HPDE6-E6E7 (cell line): Measurements from ENCODE around the gene RAB11B.
"Not testable (repeated sequence)": the region's sequence is repeated elsewhere in the genome, so short reads cannot be mapped to it uniquely, and the experiment has no call there.

Source experiments
- DNase-seq: peaks from one replicate; pipeline ENCODE4 v3.0.0; 2011; ENCODE audit warnings: missing footprints; ENCODE audit errors: extremely low spot score

RAB11B gene

DNA sequence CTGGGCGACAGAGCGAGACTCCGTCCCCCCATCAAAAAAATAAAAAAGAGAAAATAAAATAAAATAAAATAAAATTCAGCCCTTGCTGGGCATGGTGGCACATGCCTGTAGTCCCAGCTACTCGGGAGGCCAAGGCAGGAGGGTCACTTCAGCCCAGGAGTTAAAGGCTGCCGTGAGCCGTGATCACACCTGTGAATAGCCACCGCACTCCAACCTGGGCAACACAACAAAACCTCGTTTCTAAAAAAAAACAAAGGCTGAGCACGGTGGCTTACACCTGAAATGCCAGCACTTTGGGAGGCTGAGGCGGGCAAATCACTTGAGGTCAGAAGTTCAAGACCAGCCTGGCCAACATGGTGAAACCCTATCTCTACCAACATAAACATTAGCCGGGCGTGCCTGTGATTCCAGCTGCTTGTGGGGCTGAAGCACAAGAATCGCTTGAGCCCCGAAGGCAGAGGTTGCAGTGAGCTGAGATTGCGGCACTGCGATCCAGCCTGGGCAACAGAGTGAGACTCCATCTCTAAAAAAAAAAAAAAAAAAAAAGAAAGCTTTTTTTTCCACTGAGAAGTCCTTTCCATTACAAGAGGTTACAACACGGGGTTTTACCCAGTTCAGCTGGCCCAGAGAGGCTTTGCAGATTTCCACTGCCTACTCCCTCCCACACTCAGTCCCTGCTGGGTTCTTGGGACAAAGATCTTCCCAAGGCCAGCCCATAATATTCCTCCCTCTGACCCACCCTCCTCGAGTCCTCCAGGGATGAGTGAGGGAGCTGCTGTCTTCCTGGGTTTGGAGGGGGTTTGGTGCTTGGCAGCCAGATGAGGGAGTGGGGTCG, 19.8 kb upstream of the RAB11B start:
- no peak for DNase-seq

DNA sequence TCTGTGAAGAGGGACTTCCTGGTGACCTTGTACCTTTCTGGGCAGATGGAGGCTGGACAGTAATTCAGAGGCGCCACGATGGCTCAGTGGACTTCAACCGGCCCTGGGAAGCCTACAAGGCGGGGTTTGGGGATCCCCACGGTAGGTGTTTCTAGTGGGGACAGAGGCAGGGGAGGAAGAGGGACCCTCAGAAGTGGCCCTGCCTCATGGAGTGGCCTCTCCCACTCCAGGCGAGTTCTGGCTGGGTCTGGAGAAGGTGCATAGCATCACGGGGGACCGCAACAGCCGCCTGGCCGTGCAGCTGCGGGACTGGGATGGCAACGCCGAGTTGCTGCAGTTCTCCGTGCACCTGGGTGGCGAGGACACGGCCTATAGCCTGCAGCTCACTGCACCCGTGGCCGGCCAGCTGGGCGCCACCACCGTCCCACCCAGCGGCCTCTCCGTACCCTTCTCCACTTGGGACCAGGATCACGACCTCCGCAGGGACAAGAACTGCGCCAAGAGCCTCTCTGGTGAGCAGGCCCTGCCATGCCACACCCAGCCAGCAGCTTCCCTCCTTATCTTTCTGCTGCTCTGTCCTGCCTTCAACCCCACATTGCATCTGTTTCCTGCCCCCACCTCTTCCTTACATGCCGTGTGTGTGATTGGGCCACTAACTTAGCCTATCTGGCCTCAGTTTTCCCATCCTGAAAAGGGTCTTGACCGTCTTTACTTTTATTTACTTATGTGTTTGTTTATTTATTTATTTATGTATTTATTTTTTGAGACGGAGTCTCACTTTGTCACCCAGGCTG, 19.0 kb upstream of the RAB11B start:
- no peak for DNase-seq

- DNase-seq = no peak
Observed at GRCh38 chr19:8373867-8374813, 16.0 kb upstream of the RAB11B start.

DNA sequence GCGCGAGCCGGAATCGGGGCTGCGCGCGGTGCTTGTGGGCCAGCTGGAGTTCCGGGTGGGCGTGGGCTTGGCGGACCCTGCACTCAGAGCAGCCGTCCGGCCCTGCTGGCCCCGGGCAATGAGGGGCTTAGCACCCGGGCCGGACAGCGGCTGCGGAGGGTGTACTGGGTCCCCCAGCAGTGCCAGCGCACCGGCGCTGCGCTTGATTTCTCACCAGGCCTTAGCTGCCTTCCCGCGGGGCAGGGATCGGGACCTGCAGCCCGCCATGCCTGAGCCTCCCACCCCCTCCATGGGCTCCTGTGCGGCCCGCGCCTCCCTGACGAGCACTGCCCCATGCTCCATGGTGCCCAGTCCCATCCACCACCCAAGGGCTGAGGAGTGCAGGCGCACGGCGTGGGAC, 14.4 kb upstream of the RAB11B start:
- not testable (repeated sequence) for DNase-seq

- not testable (repeated sequence) for DNase-seq
Observed at GRCh38 chr19:8376373-8376974, 13.7 kb upstream of the RAB11B start.

DNA sequence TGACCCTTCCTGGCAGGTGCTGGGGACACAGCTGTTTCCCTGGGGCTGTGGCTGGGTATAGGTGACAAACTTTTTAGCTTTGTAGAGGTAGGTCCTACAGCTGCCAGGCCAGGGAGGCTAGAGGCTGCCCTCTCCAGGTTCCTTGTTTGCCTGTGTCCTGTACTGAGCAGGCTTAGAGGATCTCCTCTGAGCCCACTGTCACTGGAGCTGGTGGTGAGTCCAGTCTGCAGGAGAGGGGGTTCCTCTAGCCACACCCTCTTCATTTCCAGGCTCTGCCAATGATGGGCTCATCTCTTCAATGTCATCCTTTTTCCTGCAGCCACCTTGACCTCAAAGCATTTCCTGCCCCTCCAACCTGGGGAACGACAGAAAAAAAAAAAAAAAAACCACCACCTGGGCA, 12.6 kb upstream of the RAB11B start:
- DNase-seq = no peak

GRCh38 chr19:8379156-8379891, 10.8 kb upstream of the RAB11B start:
- not testable (repeated sequence) for DNase-seq

DNA sequence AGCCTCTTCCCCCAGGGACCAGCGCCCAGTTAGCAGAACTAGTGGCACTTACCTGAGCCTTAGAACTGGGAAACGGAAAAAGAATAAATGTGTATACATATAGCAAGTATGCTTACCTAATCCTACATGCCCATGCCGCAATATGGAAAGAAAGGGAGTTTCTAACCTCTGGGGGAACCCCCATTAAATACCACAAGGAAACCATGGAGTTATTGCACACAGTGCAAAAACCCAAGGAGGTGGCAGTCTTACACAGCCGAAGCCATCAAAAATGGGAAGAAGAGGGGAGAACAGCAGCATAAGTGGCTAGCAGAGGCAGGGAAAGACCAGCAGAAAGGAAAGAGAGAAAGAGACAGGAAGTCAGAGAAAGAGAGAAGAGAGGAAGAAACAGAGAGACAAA, 5.6 kb upstream of the RAB11B start:
- DNase-seq = not testable (repeated sequence)

GRCh38 chr19:8385103-8385502, 5.1 kb upstream of the RAB11B start:
- not testable (repeated sequence) for DNase-seq

GRCh38 chr19:8385566-8385965, 4.6 kb upstream of the RAB11B start:
- DNase-seq = not testable (repeated sequence)

DNA sequence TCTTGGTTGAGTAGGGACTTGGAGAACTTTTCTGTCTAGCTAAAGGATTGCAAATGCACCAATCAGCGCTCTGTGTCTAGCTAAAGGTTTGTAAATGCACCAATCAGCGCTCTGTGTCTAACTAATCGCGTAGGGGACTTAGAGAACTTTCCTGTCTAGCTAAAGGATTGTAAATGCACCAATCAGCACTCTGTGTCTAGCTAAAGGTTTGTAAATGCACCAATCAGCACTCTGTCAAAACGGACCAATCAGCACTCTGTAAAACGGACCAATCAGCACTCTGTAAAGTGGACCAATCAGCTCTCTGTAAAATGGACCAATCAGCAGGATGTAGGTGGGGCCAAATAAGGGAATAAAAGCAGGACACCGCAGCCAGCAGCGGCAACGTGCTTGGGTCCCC, 3.7 kb upstream of the RAB11B start:
- not testable (repeated sequence) for DNase-seq

DNA sequence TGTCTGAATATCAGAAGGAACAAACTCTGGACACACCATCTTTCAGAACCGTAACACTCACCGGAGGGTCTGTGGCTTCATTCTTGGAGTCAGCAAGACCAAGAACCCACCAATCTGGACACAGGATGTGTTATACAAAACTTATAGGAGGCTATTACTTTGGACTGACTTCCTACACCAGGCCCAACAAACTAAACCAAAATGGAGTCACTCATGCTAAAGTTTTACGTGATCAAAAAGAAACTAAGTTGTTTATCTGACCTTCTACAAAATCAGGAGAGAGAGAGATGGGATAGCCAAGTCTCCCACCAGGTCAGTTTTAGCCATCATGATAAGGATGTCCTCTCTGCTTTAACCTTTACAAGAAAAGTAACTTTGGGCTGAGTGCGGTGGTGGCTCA, 3.2 kb upstream of the RAB11B start:
- DNase-seq = no peak

- DNase-seq = no peak
Observed at GRCh38 chr19:8387688-8388611, 2.2 kb upstream of the RAB11B start.

- no peak for DNase-seq
Observed at GRCh38 chr19:8388612-8388958, 1.6 kb upstream of the RAB11B start.

- DNase-seq = peak; percentile 76
Observed at GRCh38 chr19:8390617-8390981, 439 bp downstream of the RAB11B start.

GRCh38 chr19:8391198-8392016, 1.2 kb downstream of the RAB11B start:
- no peak for DNase-seq

GRCh38 chr19:8392017-8392591, 1.9 kb downstream of the RAB11B start:
- DNase-seq = no peak

DNA sequence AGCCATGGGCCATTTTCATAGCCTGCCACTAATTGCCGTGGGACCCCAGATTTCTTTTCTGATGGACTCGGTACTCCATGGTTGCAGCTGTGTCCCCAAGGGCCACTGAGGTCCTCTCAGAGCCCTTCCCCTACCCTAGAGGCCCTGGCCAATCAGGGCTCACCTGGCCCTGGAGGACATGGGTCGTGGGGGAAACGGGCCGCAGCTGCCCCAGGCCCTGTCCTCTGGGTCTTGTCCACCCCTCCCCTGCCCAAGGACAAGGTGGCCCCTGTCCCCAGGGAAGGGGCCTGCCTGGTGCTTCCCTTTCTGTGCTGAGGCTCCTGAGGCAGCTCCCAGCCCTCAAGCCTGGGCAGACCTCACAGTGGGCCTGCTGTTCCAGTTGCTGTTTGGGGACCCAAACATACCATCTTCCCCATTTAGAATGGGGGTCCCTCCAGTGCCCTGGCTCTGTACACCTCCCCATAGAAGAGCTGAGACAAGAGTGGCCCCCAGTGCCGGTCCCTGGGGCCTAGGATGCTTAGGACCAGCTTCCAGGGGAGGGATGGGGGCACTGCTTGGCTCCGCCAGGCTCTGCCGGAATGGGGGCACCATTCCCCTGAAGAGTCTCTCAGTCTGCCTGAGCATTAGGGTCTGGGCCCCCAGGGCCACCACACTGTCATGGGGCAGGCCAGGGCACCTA, 3.2 kb downstream of the RAB11B start:
- DNase-seq = no peak
